Stimulated activated naive CD8-positive, alpha-beta T cell treated with anti-CD3 and anti-CD28 coated beads, Interleukin-15, Interleukin-2, amounts not matched to agents 100 ng/mL and 50 ng/mL, for 24 hours (primary cell): ENCODE measurements around the gene CHMP2B.
A peak's percentile ranks its signal among the peaks of the same experiment; 100 is the strongest.

Experiments
- H3K27ac Mint-ChIP-seq: one replicate; pipeline ENCODE4 v1.8.0; 2021; ENCODE audit warnings: mild to moderate bottlenecking, mixed read lengths
- H3K27me3 Mint-ChIP-seq: one replicate; pipeline ENCODE4 v1.8.0; 2021; ENCODE audit warnings: mixed read lengths
- H3K36me3 Mint-ChIP-seq: one replicate; pipeline ENCODE4 v1.8.0; 2021; ENCODE audit warnings: low read depth, mixed read lengths
- H3K4me1 Mint-ChIP-seq: one replicate; pipeline ENCODE4 v1.8.0; 2021; ENCODE audit warnings: low read depth, mixed read lengths
- H3K4me3 Mint-ChIP-seq: one replicate; pipeline ENCODE4 v1.8.0; 2021; ENCODE audit warnings: mild to moderate bottlenecking, mixed read lengths
- H3K9me3 Mint-ChIP-seq: one replicate; pipeline ENCODE4 v1.8.0; 2021; ENCODE audit warnings: mixed read lengths

CHMP2B gene, protein sequence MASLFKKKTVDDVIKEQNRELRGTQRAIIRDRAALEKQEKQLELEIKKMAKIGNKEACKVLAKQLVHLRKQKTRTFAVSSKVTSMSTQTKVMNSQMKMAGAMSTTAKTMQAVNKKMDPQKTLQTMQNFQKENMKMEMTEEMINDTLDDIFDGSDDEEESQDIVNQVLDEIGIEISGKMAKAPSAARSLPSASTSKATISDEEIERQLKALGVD

DNA sequence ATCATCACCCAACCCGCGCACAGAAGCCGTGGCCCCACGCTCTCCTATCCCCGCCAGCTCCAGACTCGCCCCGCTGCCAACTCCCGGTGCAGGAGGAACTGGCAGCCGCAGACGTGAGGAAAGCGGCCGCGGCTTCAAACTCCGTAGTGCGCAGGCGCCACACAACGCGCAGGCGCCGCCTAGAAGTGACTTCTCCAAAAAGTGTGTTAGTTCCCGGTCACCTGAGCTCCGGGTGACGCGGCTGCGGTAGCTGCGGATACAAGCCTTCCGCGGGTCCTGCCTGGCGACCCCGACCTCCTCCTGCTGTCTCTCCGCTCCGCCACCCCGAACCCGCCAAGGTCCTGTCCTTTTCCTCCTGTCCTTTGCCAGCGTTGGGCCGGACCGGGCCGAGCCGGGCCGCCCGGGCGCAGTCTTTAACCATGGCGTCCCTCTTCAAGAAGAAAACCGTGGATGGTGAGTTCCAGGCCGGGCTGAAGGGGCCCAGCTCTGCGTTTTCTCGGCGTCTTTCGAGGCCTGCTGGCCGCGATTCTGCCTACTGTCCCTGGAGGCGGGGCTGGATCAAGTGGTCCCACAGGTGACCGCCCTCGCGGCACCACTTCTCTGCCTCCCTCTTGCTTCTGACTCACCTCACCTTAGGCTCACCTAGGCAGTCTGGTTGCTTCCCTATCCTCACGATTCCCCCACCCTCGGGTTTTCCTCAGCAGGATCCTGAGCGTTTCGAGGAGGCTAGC, at the start of gene CHMP2B:
Gene CHMP2B, plus strand, starts transcription at position 206 of the 731 bp plus-strand sequence. Its CDS starts 214 bp downstream, at position 420.
- peaks cover 19% of the 10 kb centered on the region for H3K27me3 Mint-ChIP-seq
- H3K9me3 Mint-ChIP-seq = peaks cover 4% of the 10 kb centered on the region
- H3K36me3 Mint-ChIP-seq = peaks cover 8% of the 10 kb centered on the region
- H3K4me1 Mint-ChIP-seq = peaks cover 36% of the 10 kb centered on the region
- H3K27ac Mint-ChIP-seq = peak within 1 kb of the TSS; percentile 94
- peak within 1 kb of the TSS; percentile 95 for H3K4me3 Mint-ChIP-seq

DNA sequence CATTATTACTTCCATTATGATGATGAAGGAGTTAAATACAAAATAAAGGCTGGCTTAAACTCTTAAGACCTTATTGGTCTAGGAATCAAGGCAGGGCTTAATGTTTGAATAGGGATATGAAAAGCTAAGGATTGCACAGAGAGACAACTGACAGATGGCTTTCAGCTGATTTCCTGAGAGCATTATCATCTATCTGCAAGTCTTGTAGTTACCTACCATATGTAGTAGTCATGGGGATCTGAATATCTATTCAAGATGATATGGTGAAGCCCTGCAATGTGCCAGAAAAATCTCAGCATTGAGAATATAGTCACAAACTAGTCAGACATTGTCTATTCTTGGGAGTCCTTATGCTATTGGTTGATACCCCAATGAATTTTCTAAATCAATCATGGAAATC, 47.5 kb upstream of the CHMP2B start:
- Mint-ChIP-seq H3K4me3 (no peak overlapping the region), H3K36me3 (no peaks in the 10 kb centered on the region), H3K4me1 (no peaks in the 10 kb centered on the region), H3K9me3 (no peaks in the 10 kb centered on the region), H3K27me3 (peaks cover 9% of the 10 kb centered on the region), H3K27ac (no peak overlapping the region)

DNA sequence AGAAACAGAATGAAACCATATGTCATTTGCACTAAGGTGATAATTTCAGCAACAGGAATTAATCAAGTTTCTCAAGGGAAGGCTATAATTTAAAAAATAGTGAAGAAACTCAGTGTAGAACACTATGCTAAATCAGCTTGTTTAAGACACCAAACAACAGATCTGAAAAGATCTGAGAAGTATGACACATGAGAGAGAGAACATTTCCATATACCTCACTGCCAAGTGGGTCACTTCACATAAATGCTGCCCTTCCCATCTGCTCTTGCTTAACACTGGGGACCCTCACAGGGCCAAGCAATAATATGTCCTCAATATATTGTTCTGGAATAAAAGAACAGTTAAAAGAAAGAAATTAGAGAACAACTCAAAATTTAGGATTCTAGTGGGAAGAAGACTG, 45.6 kb upstream of the CHMP2B start:
- no peaks in the 10 kb centered on the region for H3K36me3 Mint-ChIP-seq
- peaks cover 9% of the 10 kb centered on the region for H3K27me3 Mint-ChIP-seq
- no peaks in the 10 kb centered on the region for H3K4me1 Mint-ChIP-seq
- H3K4me3 Mint-ChIP-seq = no peak overlapping the region
- no peaks in the 10 kb centered on the region for H3K9me3 Mint-ChIP-seq
- no peak overlapping the region for H3K27ac Mint-ChIP-seq

DNA sequence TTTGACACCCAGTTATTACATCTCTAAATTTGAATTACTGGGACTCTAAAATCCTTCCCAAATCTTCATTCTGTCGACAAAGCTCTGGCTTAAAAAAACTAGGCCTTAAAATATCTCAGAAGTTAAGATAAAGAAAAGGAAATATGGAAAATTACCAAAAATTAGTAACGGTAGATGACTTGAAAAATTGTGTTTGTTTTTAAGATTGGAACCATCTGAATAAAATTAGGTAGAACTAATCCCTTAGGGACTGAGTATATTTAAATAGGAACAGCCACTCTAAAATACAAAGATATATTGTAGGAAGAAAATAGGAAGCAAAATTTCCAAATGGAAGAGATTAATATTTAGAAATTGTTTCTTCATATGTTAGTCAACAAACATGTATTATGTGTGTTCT, 45.1 kb upstream of the CHMP2B start:
- Mint-ChIP-seq H3K27me3 (peaks cover 13% of the 10 kb centered on the region), H3K36me3 (no peaks in the 10 kb centered on the region), H3K9me3 (no peaks in the 10 kb centered on the region), H3K4me3 (no peak overlapping the region), H3K4me1 (no peaks in the 10 kb centered on the region), H3K27ac (no peak overlapping the region)

DNA sequence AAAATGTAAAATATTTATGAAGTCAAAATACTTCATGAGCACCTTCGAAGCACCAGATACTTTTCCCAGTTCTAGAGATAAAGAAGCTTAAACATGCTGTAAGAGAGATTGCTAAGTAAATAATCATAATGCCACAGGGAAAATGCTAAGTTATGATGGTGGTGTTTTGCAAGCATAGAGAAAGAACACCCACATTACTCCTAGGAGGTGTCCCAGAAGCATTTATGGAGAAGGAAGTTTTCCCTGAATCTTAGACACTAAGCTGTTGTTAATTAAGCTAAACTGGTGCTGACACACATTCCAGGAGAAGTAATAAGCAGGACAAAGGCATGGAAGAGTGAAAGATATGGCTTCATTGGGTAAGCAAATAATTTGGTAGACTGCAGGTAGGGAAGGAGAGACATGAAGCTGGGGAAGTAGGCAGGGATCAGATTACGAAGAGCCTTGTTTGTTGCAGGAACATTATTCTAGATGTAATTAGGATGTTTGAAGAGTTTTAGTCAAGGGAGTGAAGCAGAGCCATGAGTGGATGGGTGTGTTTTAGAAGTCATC, 40.4 kb upstream of the CHMP2B start:
- Mint-ChIP-seq H3K4me3 (no peak overlapping the region), H3K27ac (no peak overlapping the region), H3K27me3 (peaks cover 12% of the 10 kb centered on the region), H3K36me3 (no peaks in the 10 kb centered on the region), H3K9me3 (no peaks in the 10 kb centered on the region), H3K4me1 (no peaks in the 10 kb centered on the region)

DNA sequence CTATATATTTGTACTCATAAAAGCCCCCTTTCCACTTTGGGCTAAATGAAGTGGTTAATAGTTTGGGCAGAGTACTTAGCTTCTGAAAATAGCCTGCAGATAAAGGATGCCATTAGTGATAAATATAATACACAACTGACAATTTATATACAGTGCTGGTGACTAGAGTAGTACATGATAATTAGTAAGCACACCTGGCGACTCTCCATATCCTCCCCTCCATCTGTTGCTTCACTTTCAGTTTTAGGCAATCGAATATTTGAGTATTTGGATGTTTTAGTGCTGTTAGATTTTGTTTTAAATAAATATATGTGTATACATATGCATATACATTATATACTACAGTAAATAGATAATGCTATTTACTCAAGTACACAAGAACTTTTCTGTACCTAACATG, 35.9 kb upstream of the CHMP2B start:
- peaks cover 12% of the 10 kb centered on the region for H3K27me3 Mint-ChIP-seq
- peaks cover 9% of the 10 kb centered on the region for H3K9me3 Mint-ChIP-seq
- H3K4me1 Mint-ChIP-seq = no peaks in the 10 kb centered on the region
- H3K4me3 Mint-ChIP-seq = no peak overlapping the region
- H3K36me3 Mint-ChIP-seq = no peaks in the 10 kb centered on the region
- H3K27ac Mint-ChIP-seq = no peak overlapping the region

DNA sequence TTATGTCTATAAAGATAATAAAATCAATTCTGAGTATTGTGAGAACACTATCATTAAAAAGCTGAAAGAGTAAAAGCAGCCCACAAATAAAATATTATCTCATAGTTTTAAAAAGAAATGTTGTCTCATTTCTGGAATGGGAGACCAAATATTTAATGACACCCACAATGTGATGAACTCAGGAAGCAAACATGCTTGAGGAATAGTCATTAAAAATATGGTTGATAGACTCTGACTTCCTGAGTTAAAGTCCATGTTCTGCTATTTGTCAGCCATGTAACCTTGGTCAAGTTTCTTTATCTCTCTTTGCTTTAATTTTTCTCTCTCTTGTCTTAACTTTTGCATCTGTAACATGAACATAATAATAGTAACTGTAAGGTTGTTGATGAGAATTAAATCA, 35.5 kb upstream of the CHMP2B start:
- no peaks in the 10 kb centered on the region for H3K4me1 Mint-ChIP-seq
- peaks cover 12% of the 10 kb centered on the region for H3K27me3 Mint-ChIP-seq
- H3K27ac Mint-ChIP-seq = no peak overlapping the region
- H3K36me3 Mint-ChIP-seq = no peaks in the 10 kb centered on the region
- H3K9me3 Mint-ChIP-seq = peaks cover 9% of the 10 kb centered on the region
- no peak overlapping the region for H3K4me3 Mint-ChIP-seq

DNA sequence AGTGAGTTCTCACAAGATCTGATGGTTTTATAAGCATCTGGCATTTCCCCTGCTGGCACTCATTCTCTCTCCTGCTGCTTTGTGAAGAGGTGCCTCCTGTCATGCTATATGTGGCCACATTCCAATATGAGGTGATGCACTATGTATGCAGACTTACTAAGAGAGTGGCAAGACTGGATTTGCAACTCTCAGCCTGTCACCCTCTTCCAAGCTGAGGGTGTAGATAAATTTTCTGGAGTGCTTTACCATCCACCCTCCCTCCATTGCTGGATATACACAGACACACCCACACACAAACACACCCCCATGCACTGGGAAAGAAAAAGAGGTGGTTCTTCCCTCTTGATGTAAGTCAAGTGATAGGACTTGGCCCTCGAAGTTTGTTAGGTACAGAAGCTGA, 30.2 kb upstream of the CHMP2B start:
- H3K27me3 Mint-ChIP-seq = peaks cover 5% of the 10 kb centered on the region
- H3K36me3 Mint-ChIP-seq = no peaks in the 10 kb centered on the region
- H3K27ac Mint-ChIP-seq = no peak overlapping the region
- H3K4me3 Mint-ChIP-seq = no peak overlapping the region
- peaks cover 9% of the 10 kb centered on the region for H3K9me3 Mint-ChIP-seq
- H3K4me1 Mint-ChIP-seq = no peaks in the 10 kb centered on the region

DNA sequence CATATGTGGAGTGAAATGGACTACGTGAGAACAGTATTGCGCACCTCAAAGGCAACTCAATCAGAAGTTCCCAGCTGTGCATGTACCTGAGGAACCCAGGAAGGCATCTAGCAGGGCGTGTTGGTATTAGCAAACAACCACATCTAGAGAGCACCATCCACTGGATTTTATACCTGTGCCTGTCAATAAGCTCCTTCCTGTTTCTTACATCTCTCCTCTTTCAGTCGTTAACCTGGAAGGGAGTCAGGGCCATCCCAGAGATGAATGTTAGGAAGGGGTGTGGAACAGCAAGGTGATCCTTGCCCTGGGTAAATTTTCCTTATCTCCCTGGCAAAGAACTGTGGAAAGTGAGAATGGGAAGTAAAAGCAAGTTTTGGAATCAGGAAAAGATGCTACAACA, 29.6 kb upstream of the CHMP2B start:
- no peak overlapping the region for H3K4me3 Mint-ChIP-seq
- H3K27ac Mint-ChIP-seq = no peak overlapping the region
- H3K4me1 Mint-ChIP-seq = no peaks in the 10 kb centered on the region
- H3K27me3 Mint-ChIP-seq = peaks cover 7% of the 10 kb centered on the region
- peaks cover 9% of the 10 kb centered on the region for H3K9me3 Mint-ChIP-seq
- H3K36me3 Mint-ChIP-seq = no peaks in the 10 kb centered on the region

DNA sequence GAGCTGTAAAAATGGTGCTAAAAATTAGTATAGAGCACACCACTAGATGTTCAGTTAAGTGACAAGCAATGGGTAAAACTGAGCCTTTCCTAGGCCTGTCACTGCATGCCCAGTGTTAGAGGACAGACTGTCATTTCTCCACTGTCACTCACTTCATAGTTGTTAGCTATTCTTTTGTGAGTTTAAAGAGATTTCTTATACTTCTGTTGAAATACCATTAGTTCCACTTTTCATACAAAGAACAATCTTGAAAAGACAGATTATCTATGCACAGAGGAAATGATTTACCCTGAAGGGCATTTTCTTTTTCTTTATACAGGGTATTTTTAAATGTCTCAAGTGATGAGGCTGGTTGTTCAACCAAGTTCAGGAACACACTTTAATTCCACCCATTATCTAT, 28.3 kb upstream of the CHMP2B start:
- H3K4me3 Mint-ChIP-seq = no peak overlapping the region
- H3K36me3 Mint-ChIP-seq = no peaks in the 10 kb centered on the region
- H3K27ac Mint-ChIP-seq = no peak overlapping the region
- peaks cover 9% of the 10 kb centered on the region for H3K9me3 Mint-ChIP-seq
- peaks cover 7% of the 10 kb centered on the region for H3K27me3 Mint-ChIP-seq
- H3K4me1 Mint-ChIP-seq = no peaks in the 10 kb centered on the region

DNA sequence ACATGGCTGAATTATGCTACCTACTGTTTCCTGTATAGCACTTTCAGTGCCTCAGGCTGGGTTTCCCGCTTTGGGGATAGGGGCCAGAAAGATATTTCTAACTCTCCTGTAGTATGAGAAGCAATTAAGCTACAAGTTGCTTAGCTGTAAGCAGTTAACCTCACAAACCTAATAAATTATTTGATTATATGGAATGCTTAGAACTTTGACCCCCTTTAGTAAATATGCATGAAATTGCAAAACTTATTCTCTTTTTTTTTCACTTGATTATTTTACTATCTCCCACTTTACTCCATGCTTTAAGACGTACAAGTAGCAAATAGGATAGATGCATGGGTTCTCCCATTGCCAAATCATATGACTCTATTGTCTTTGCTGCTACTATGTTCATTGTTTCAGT, 27.5 kb upstream of the CHMP2B start:
- no peak overlapping the region for H3K4me3 Mint-ChIP-seq
- no peaks in the 10 kb centered on the region for H3K36me3 Mint-ChIP-seq
- no peak overlapping the region for H3K27ac Mint-ChIP-seq
- peaks cover 8% of the 10 kb centered on the region for H3K27me3 Mint-ChIP-seq
- H3K9me3 Mint-ChIP-seq = peaks cover 9% of the 10 kb centered on the region
- no peaks in the 10 kb centered on the region for H3K4me1 Mint-ChIP-seq

DNA sequence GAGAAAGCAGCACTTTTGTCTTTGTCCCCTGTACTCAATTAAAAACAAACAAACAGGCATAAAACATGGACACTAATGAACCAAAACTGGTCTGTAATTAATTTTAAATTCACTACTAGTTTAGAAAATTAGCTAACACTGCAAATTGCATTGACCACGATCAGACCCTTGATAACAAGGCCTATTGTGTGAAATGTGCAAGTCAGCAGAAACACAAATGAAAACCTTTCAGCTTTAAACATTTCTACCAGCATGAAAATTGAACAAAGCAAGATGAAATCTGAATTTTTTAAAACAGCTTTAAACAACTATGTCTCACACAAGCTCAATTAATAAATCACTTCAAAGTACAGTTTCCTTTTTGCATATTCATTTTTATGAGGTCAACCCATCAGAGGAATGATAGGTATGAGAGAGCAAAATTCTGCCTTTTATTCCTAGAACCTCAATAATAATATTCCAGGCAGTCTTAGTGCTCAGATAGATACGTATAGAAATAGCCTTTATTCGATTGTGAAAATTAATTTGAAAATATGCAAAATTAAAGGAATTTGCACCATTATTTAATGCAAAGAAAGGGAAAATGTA, 27.0 kb upstream of the CHMP2B start:
- Mint-ChIP-seq H3K27me3 (peaks cover 12% of the 10 kb centered on the region), H3K9me3 (peaks cover 3% of the 10 kb centered on the region), H3K36me3 (no peaks in the 10 kb centered on the region), H3K4me1 (no peaks in the 10 kb centered on the region), H3K4me3 (no peak overlapping the region), H3K27ac (no peak overlapping the region)

DNA sequence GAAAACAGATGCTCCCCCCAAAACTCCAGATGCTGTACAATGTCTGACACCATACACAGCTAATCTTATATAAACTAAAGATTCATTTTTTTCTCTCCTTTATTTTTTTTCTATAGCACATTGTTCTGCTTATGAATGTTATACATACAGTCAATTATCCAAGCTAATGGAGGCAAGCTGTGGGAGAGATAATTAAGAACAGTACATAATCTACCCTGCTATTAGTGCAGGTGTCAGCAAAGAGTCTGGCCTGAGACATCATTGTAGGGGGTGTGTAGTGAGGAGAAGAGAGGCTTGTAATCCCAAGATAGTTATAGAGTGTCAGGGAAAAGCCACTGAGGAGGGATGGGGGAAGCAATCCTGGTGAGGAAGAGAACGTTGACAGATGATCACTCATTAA, 25.4 kb upstream of the CHMP2B start:
- Mint-ChIP-seq H3K9me3 (no peaks in the 10 kb centered on the region), H3K4me1 (no peaks in the 10 kb centered on the region), H3K4me3 (no peak overlapping the region)

DNA sequence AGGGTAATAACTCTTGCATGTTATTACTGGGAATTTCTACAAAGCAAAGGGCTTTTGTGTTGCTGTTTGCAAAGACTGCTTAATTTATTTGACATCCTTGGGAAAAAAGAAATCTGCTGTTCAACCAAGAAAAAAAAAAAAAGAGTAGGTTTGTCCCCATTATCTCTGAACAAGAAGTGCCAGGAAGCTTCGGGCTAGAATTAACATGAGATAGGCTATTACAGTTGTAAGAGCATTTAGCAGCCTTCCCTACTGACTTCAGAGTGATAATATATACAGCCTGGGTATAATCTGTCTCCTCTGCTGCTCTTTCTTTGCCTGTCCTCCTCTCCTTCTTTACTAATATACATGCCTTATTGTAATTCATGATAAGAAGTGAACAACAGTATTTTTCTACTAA, 23.3 kb upstream of the CHMP2B start:
- no peak overlapping the region for H3K4me3 Mint-ChIP-seq
- H3K4me1 Mint-ChIP-seq = no peaks in the 10 kb centered on the region
- H3K9me3 Mint-ChIP-seq = no peaks in the 10 kb centered on the region
- H3K27me3 Mint-ChIP-seq = peaks cover 21% of the 10 kb centered on the region
- H3K27ac Mint-ChIP-seq = no peak overlapping the region
- no peaks in the 10 kb centered on the region for H3K36me3 Mint-ChIP-seq

More for the DNA sequence above, 25.4 kb upstream of the CHMP2B start:
- Mint-ChIP-seq H3K27ac (no peak overlapping the region), H3K36me3 (no peaks in the 10 kb centered on the region), H3K27me3 (peaks cover 19% of the 10 kb centered on the region)

DNA sequence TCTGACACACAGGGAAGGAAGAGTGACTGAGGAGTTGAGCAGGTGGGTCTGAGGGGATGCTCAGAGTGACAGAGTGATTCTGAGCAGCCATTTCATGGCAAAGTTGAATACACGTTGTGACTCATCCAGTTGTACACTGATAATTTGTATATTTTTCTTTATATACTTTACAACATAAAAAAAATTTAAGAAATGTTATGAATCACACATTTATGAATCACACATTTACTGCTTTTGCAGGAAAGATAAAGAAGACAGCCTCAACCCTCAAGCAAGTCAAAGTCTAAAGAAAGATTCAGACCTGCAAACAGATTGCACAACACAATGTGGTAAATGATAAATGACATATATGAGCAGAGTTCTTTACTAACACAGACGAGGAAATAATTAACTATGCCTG, 21.0 kb upstream of the CHMP2B start:
- Mint-ChIP-seq H3K27me3 (peaks cover 23% of the 10 kb centered on the region), H3K27ac (no peak overlapping the region), H3K4me1 (no peaks in the 10 kb centered on the region), H3K36me3 (no peaks in the 10 kb centered on the region), H3K9me3 (no peaks in the 10 kb centered on the region), H3K4me3 (no peak overlapping the region)
